ENCODE results near the gene MLLT3. TPM values are rescaled to one million over a fixed set of nuclear protein-coding genes. Genes with fewer than 3 reads are reported as not detected.
"Not testable (repeated sequence)": the region's sequence is repeated elsewhere in the genome, so short reads cannot be mapped to it uniquely, and the experiment has no call there.

The MLLT3 gene
- total RNA-seq (2012; rRNA removed) = 8.4 and 14.0 TPM in 2 replicates

DNA sequence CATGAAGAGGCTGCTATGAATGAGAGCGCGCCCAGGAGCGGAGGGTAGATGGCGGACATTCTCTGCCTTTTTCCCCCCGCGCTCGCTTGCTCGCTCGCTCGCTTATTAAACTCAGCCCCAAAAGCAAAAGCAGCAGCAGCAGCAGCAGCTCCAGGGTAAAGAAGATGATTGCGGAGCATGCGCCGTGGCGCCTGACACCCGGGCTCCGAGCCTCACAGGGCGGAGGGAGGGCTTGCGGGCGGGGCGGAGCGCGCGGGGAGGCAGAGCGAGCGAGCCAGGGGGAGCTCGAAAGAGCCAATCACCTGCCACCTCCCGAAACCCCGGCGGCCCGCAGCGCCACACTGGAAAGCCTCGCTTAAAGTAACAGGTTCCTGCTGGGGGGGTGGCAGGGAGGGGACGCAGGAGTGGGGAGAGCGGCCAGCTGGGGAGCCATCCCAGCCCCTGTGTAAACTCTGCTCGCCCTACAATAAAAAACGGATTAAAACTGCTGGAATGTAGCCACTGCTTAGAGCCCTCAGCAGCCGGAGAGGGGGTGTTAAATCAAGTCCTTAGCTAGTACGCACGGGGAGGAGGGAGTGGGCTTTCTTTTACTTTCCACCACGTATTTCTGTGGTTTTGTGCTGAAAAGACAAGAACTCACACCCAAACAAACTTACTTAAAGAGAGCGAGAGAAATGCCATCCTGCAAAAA, at the start of gene MLLT3:
Gene MLLT3, minus strand, starts transcription at position 170 of the 691 bp plus-strand sequence.
- H3K4me1 ChIP-seq (ENCODE audit: control insufficient read depth, insufficient read depth, low read length) = peaks cover 26% of the 10 kb centered on the region
- H3K9ac ChIP-seq (ENCODE audit: low read depth, low read length) = peak within 1 kb of the TSS; percentile 83
- no peaks in the 10 kb centered on the region for H3K27me3 ChIP-seq (ENCODE audit: control insufficient read depth, insufficient read depth, low read length)
- H3K4me3 ChIP-seq (ENCODE audit: low read length) = peak within 1 kb of the TSS; percentile 98
- H3K36me3 ChIP-seq (ENCODE audit: insufficient read depth, low read length) = no peaks in the 10 kb centered on the region
- H3K4me2 ChIP-seq (ENCODE audit: low read length) = peak within 1 kb of the TSS; percentile 96
- H3K9me3 ChIP-seq (replicated peaks; ENCODE audit: low read length) = no peaks in the 10 kb centered on the region

DNA sequence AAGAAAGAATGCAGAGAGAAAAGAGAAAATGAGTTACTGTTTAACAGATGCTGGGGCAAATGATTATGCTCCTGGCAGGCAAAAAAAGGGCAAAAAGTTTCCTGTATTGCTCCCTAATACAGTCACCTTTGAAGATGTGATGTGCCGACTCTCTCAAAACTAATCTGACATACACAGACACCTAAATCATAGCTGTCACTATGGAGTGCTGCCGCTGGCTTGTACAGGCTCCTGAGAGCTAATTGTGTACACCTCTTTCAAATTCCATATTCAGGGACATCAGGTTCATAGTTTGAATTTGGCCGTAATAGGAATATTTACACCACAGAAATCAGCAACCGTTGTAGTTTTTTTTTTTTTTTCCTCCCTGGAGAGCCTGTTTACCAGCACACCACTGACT, 49.3 kb upstream of the MLLT3 start:
- no peaks in the 10 kb centered on the region for H3K9me3 ChIP-seq (replicated peaks; ENCODE audit: low read length)

DNA sequence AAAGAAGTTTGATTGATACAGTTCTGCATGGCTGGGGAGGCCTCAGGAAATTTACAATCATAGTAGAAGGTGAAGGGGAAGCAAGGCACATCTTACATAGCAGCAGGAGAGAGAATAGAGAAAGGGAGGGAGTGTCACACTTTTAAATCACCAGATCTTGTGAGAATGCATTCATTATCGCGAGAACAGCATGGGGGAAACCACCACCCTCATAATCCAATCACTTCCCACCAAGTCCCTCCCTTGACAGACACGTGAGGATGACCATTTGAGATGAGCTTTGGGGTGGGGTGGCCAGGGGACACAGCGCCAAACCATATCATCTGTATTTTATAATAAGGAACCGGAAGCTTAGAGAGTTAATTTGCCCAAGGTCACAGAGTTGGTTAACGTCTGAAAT, 48.1 kb upstream of the MLLT3 start:
- Histone ChIP-seq H3K4me2 (ENCODE audit: low read length) (no peak overlapping the region), H3K36me3 (ENCODE audit: insufficient read depth, low read length) (no peaks in the 10 kb centered on the region), H3K9ac (ENCODE audit: low read depth, low read length) (no peak overlapping the region), H3K4me3 (ENCODE audit: low read length) (no peak overlapping the region), H3K4me1 (ENCODE audit: control insufficient read depth, insufficient read depth, low read length) (no peaks in the 10 kb centered on the region), H3K27me3 (ENCODE audit: control insufficient read depth, insufficient read depth, low read length) (no peaks in the 10 kb centered on the region), H3K9me3 (replicated peaks; ENCODE audit: low read length) (no peaks in the 10 kb centered on the region)

More for the DNA sequence above, 49.3 kb upstream of the MLLT3 start:
- Histone ChIP-seq H3K9ac (ENCODE audit: low read depth, low read length) (no peak overlapping the region), H3K4me1 (ENCODE audit: control insufficient read depth, insufficient read depth, low read length) (no peaks in the 10 kb centered on the region), H3K36me3 (ENCODE audit: insufficient read depth, low read length) (no peaks in the 10 kb centered on the region), H3K27me3 (ENCODE audit: control insufficient read depth, insufficient read depth, low read length) (no peaks in the 10 kb centered on the region), H3K4me2 (ENCODE audit: low read length) (no peak overlapping the region), H3K4me3 (ENCODE audit: low read length) (no peak overlapping the region)

DNA sequence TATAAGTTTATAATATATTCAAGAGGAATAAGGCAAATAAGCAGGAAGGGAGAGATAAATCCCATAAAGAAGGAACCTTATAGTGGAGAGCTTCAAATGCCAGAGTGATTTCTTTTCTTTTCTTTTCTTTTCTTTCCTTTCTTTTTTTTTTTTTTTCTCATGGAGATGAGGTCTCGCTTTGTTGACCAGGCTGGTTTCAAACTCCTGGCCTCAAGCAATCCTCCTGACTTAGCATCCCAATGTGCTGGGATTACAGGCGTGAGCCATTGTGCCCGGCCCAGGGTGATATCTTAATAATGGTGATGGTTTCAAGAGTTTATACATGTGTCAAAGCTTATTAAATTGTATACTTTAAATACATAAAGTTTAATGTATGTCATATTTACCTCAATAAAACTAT, 42.2 kb upstream of the MLLT3 start:
- H3K36me3 ChIP-seq (ENCODE audit: insufficient read depth, low read length) = no peaks in the 10 kb centered on the region
- no peak overlapping the region for H3K4me2 ChIP-seq (ENCODE audit: low read length)
- no peaks in the 10 kb centered on the region for H3K9me3 ChIP-seq (replicated peaks; ENCODE audit: low read length)
- no peak overlapping the region for H3K9ac ChIP-seq (ENCODE audit: low read depth, low read length)
- H3K4me1 ChIP-seq (ENCODE audit: control insufficient read depth, insufficient read depth, low read length) = no peaks in the 10 kb centered on the region
- peaks cover 6% of the 10 kb centered on the region for H3K27me3 ChIP-seq (ENCODE audit: control insufficient read depth, insufficient read depth, low read length)
- H3K4me3 ChIP-seq (ENCODE audit: low read length) = no peak overlapping the region

DNA sequence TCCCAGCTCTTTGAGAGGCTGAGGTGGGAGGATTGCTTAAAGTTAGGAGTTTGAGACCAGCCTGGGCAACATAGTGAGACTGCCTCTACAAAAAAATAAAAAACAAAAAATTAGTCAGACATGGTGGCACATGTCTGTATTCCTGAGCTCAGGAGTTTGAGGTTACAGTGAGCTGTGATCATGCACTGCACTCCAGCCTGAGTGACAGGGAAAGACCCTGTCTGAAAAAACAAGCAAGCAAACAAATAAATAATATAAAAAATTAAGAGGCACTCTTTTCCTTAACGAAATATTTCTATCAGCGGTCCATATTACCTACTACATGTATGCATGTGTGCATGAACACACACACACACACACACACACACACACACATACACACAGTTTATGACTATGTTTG, 40.8 kb upstream of the MLLT3 start:
- Histone ChIP-seq H3K27me3 (ENCODE audit: control insufficient read depth, insufficient read depth, low read length) (peaks cover 6% of the 10 kb centered on the region), H3K4me3 (ENCODE audit: low read length) (no peak overlapping the region), H3K36me3 (ENCODE audit: insufficient read depth, low read length) (no peaks in the 10 kb centered on the region), H3K9me3 (replicated peaks; ENCODE audit: low read length) (no peaks in the 10 kb centered on the region), H3K9ac (ENCODE audit: low read depth, low read length) (no peak overlapping the region), H3K4me1 (ENCODE audit: control insufficient read depth, insufficient read depth, low read length) (no peaks in the 10 kb centered on the region), H3K4me2 (ENCODE audit: low read length) (no peak overlapping the region)

DNA sequence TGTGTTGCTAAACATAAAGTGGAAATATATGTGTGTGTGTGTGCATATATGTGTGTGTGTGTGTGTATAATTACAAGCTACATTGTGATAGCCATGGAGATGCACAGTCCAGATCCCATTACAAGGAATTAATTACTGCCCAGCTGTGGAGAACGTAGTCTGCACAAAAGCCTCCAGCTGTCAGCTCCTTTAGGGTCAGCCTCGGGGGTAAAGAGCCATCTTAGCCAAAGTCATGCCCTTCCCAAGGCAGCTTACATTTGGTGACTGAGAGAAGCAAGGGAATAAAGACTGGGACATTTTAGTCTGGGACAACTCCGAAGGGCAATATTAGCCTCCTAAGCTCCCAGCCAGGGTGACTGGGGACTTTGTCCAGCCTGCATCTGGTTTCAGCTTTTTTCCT, 39.9 kb upstream of the MLLT3 start:
- Histone ChIP-seq H3K4me3 (ENCODE audit: low read length) (no peak overlapping the region), H3K9me3 (replicated peaks; ENCODE audit: low read length) (no peaks in the 10 kb centered on the region), H3K9ac (ENCODE audit: low read depth, low read length) (no peak overlapping the region), H3K4me1 (ENCODE audit: control insufficient read depth, insufficient read depth, low read length) (no peaks in the 10 kb centered on the region), H3K36me3 (ENCODE audit: insufficient read depth, low read length) (no peaks in the 10 kb centered on the region), H3K4me2 (ENCODE audit: low read length) (no peak overlapping the region), H3K27me3 (ENCODE audit: control insufficient read depth, insufficient read depth, low read length) (peaks cover 6% of the 10 kb centered on the region)

DNA sequence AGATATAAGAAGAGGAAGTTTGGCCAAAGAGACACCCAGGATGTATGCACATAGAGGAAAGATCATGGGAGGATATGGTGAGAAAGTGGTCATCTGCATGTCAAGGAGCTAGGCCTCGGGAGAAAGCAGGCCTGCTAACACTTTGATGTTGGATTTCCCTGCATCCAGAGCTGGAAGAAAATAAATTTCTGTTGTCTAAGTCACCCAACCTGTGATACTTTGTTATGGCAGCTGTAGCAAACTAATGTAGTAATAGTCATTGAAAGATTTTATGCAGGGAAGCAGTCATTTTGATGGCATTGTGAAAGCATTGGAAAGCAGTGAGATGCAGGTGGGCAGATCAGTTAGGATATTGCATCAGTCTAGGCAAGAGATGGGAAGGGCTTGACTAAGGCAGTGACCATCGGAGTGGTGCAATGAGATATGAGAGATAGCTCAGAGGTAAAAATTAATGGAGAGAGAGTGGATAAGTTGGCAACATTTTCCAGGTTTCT, 37.2 kb upstream of the MLLT3 start:
- no peaks in the 10 kb centered on the region for H3K4me1 ChIP-seq (ENCODE audit: control insufficient read depth, insufficient read depth, low read length)
- no peaks in the 10 kb centered on the region for H3K9me3 ChIP-seq (replicated peaks; ENCODE audit: low read length)
- H3K36me3 ChIP-seq (ENCODE audit: insufficient read depth, low read length) = no peaks in the 10 kb centered on the region
- H3K4me2 ChIP-seq (ENCODE audit: low read length) = no peak overlapping the region
- H3K27me3 ChIP-seq (ENCODE audit: control insufficient read depth, insufficient read depth, low read length) = peaks cover 6% of the 10 kb centered on the region
- no peak overlapping the region for H3K4me3 ChIP-seq (ENCODE audit: low read length)
- no peak overlapping the region for H3K9ac ChIP-seq (ENCODE audit: low read depth, low read length)

DNA sequence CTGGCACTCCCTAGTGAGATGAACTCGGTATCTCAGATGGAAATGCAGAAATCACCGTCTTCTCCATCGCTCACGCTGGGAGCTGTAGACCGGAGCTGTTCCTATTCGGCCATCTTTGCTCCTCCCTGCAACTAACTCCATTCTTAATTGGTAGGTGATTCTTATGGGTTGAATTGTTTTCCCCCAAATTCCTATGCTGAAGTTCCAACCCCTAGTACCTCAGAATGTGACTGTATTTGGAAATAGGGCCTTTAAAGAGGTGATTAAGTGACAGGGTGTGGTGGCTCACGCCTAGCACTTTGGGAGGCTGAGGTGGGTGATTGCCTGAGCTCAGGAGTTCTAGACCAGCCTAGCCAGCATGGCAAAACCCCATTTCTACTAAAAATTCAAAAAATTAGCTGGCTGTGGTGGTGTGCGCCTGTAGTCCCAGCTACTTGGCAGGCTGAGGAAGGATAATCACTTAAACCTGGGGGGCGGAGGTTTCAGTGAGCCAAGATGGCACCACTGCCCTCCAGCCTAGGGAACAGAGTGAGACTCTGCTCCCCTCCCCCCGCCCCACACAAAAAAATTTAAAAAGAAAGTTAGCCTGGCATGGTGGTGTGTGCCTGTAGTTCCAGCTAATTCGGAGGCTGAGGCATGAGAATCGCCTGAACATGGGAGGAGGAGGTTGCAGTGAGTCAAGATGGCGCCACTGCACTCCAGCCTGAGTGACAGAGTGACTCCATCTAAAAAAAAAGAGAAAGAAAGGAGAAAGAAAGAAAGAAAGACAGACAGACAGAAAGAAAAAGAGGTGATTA, 36.6 kb upstream of the MLLT3 start:
- Histone ChIP-seq H3K36me3 (ENCODE audit: insufficient read depth, low read length) (no peaks in the 10 kb centered on the region), H3K4me2 (ENCODE audit: low read length) (peak overlapping the region; percentile 34), H3K9ac (ENCODE audit: low read depth, low read length) (no peak overlapping the region), H3K4me3 (ENCODE audit: low read length) (peak overlapping the region; percentile 61), H3K27me3 (ENCODE audit: control insufficient read depth, insufficient read depth, low read length) (peaks cover 6% of the 10 kb centered on the region), H3K9me3 (replicated peaks; ENCODE audit: low read length) (no peaks in the 10 kb centered on the region), H3K4me1 (ENCODE audit: control insufficient read depth, insufficient read depth, low read length) (no peaks in the 10 kb centered on the region)

DNA sequence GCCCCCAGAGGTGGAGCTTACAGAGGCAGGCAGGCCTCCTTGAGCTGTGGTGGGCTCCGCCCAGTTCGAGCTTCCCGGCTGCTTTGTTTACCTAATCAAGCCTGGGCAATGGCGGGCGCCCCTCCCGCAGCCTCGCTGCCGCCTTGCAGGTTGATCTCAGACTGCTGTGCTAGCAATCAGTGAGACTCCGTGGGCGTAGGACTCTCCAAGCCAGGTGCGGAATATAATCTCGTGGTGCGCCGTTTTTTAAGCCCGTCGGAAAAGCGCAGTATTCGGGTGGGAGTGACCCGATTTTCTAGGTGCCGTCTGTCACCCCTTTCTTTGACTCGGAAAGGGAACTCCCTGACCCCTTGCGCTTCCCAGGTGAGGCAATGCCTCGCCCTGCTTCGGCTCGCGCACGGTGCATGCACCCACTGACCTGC, 36.0 kb upstream of the MLLT3 start:
- H3K27me3 ChIP-seq (ENCODE audit: control insufficient read depth, insufficient read depth, low read length); H3K4me2 ChIP-seq (ENCODE audit: low read length); H3K36me3 ChIP-seq (ENCODE audit: insufficient read depth, low read length); H3K9ac ChIP-seq (ENCODE audit: low read depth, low read length); H3K9me3 ChIP-seq (replicated peaks; ENCODE audit: low read length); H3K4me1 ChIP-seq (ENCODE audit: control insufficient read depth, insufficient read depth, low read length): not testable (repeated sequence)
- H3K4me3 ChIP-seq (ENCODE audit: low read length) = peak overlapping the region; percentile 61

DNA sequence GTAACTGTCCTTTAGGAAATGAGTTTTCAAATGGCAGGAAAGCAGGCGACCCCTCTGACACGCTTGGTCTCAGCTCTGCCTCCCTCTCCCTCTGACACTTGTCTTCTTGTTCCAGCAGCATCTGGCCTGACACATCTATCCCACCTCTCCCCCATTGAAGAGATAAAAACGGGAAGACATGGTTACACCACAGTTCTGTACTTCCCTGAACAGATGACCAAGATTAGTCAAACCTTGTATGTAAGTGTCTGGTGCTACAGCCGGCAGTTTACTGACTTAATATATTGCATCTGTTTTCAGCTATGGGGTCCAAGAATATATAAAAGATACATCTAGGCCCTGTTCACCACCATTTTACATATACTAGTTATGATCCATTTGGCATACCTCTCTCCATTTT, 29.6 kb upstream of the MLLT3 start:
- H3K4me2 ChIP-seq (ENCODE audit: low read length) = no peak overlapping the region

DNA sequence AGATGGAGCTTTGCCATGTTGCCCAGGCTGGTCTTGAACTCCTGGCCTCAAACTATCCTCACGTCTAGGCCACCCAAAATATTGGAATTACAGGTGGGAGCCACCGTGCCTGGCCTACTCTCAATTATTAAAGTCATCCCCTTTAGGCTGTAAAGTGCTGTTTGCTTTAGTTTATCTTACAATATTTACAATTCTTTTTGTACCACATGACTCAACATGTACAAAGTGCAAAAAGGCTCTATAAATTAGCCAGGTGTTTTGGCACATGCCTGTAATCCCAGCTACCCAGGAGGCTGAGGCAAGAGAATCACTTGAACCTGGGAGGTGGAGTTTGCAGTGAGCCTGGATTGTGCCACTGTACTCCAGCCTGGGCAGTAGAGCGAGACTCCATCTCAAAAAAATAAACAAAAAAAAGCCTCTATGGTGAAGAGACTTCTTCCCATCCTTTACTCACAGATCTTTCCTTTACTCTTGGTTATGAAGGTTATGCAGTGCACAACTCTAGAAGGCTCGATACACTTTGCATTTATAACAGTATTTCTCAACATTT, 28.5 kb upstream of the MLLT3 start:
- Histone ChIP-seq H3K9me3 (replicated peaks; ENCODE audit: low read length) (no peaks in the 10 kb centered on the region), H3K36me3 (ENCODE audit: insufficient read depth, low read length) (no peaks in the 10 kb centered on the region), H3K27me3 (ENCODE audit: control insufficient read depth, insufficient read depth, low read length) (no peaks in the 10 kb centered on the region), H3K4me2 (ENCODE audit: low read length) (no peak overlapping the region), H3K4me3 (ENCODE audit: low read length) (no peak overlapping the region), H3K9ac (ENCODE audit: low read depth, low read length) (no peak overlapping the region), H3K4me1 (ENCODE audit: control insufficient read depth, insufficient read depth, low read length) (no peaks in the 10 kb centered on the region)

More for the DNA sequence above, 29.6 kb upstream of the MLLT3 start:
- no peak overlapping the region for H3K9ac ChIP-seq (ENCODE audit: low read depth, low read length)
- H3K4me1 ChIP-seq (ENCODE audit: control insufficient read depth, insufficient read depth, low read length) = no peaks in the 10 kb centered on the region
- H3K4me3 ChIP-seq (ENCODE audit: low read length) = no peak overlapping the region
- no peaks in the 10 kb centered on the region for H3K9me3 ChIP-seq (replicated peaks; ENCODE audit: low read length)
- H3K27me3 ChIP-seq (ENCODE audit: control insufficient read depth, insufficient read depth, low read length) = no peaks in the 10 kb centered on the region
- H3K36me3 ChIP-seq (ENCODE audit: insufficient read depth, low read length) = no peaks in the 10 kb centered on the region

All from skeletal muscle satellite cell (primary cell).